Measurements from ENCODE around the gene ZNF689.
"Not testable (repeated sequence)": the region's sequence is repeated elsewhere in the genome, so short reads cannot be mapped to it uniquely, and the experiment has no call there.

The ZNF689 gene

GRCh38 chr16:30609926-30610839 is at the start of gene ZNF689:
TSS of gene ZNF689 (minus strand) at chr16:30610389. CDS start at chr16:30610041, 348 bp downstream.
- DNase-seq = peak; percentile 99

GRCh38 chr16:30658731-30659506 is 48.7 kb upstream of the ZNF689 start:
- DNase-seq = peak; percentile 99

GRCh38 chr16:30657866-30658730 is 47.9 kb upstream of the ZNF689 start, which contains the start of gene FBRS:
TSS of gene FBRS (plus strand) at chr16:30658431. CDS start at chr16:30659519, 1,088 bp downstream.
- DNase-seq = peak; percentile 99

GRCh38 chr16:30656974-30657865 is 47.0 kb upstream of the ZNF689 start:
- no peak for DNase-seq

- DNase-seq = no peak
Observed at GRCh38 chr16:30656388-30656787, 46.2 kb upstream of the ZNF689 start.

- DNase-seq = no peak
Observed at GRCh38 chr16:30655815-30656347, 45.7 kb upstream of the ZNF689 start.

GRCh38 chr16:30654856-30655255 is 44.7 kb upstream of the ZNF689 start:
- no peak for DNase-seq

- DNase-seq = no peak
Observed at GRCh38 chr16:30652718-30653117, 42.5 kb upstream of the ZNF689 start.

- DNase-seq = no peak
Observed at GRCh38 chr16:30652005-30652296, 41.8 kb upstream of the ZNF689 start.

GRCh38 chr16:30651124-30652004 is 41.2 kb upstream of the ZNF689 start:
- peak; percentile 67 for DNase-seq

- DNase-seq = peak; percentile 99
Observed at GRCh38 chr16:30650369-30651123, 40.4 kb upstream of the ZNF689 start, which contains the start of gene PRR14. TSS of gene PRR14 (plus strand) at chr16:30650960. CDS start at chr16:30651646, 686 bp downstream.

- no peak for DNase-seq
Observed at GRCh38 chr16:30649725-30650368, 39.7 kb upstream of the ZNF689 start.

GRCh38 chr16:30647274-30647571 is 37.0 kb upstream of the ZNF689 start:
- DNase-seq = no peak

GRCh38 chr16:30645727-30646126 is 35.5 kb upstream of the ZNF689 start:
- DNase-seq = no peak

GRCh38 chr16:30644334-30644830 is 34.2 kb upstream of the ZNF689 start:
- DNase-seq = no peak

GRCh38 chr16:30641378-30641982 is 31.3 kb upstream of the ZNF689 start:
- DNase-seq = no peak

- peak; percentile 75 for DNase-seq
Observed at GRCh38 chr16:30637944-30638343, 27.8 kb upstream of the ZNF689 start.

GRCh38 chr16:30637139-30637538 is 26.9 kb upstream of the ZNF689 start:
- not testable (repeated sequence) for DNase-seq

GRCh38 chr16:30636599-30636998 is 26.4 kb upstream of the ZNF689 start:
- no peak for DNase-seq
